Astrocyte (in vitro differentiated cells and primary cell): ENCODE data around the gene VEPH1.

Experiments used
- EZH2 ChIP-seq: IDR thresholded peaks from 2 replicates; pipeline ENCODE4 v1.6.1; 2012; ENCODE audit warnings: mild to moderate bottlenecking, low read length, inconsistent platforms; ENCODE audit not compliant: insufficient read depth
- TF ChIP-seq, protein P1 (sequence below): IDR thresholded peaks from 2 replicates; pipeline ENCODE4 v1.5.1; 2011; ENCODE audit warnings: low read depth, mild to moderate bottlenecking, inconsistent platforms, low read length, moderate library complexity; ENCODE audit not compliant: insufficient read depth

DNA sequence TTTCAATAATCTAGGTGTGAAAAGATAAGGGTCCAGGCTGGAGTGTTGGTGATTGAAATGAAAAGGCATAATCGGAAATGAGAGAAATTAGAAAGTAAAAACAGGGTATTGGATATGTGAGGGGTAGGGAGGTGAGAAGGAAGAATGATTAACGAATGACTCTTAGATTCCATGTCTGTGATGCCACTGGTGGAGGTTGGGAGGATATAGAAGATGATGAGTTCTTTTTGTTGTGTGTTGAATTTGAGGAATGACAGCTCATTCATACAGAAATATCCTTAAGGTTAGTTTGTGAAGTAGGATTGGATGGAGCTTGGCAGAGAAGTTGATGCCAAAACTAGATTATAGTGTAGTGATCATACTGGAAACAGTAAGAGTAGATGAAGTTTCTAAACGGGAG, 271.1 kb downstream of the VEPH1 start:
- TF ChIP-seq, protein P1, sequence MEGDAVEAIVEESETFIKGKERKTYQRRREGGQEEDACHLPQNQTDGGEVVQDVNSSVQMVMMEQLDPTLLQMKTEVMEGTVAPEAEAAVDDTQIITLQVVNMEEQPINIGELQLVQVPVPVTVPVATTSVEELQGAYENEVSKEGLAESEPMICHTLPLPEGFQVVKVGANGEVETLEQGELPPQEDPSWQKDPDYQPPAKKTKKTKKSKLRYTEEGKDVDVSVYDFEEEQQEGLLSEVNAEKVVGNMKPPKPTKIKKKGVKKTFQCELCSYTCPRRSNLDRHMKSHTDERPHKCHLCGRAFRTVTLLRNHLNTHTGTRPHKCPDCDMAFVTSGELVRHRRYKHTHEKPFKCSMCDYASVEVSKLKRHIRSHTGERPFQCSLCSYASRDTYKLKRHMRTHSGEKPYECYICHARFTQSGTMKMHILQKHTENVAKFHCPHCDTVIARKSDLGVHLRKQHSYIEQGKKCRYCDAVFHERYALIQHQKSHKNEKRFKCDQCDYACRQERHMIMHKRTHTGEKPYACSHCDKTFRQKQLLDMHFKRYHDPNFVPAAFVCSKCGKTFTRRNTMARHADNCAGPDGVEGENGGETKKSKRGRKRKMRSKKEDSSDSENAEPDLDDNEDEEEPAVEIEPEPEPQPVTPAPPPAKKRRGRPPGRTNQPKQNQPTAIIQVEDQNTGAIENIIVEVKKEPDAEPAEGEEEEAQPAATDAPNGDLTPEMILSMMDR: no peak
- no peak for TF ChIP-seq EZH2
